GM18526 (cell line): Measurements from ENCODE around the gene BLOC1S6.

ENCODE experiments used
- POLR2A ChIP-seq: IDR thresholded peaks from 3 replicates; pipeline ENCODE4 v1.6.1; 2011; ENCODE audit not compliant: insufficient read length; ENCODE audit errors: extremely low read depth

BLOC1S6 gene

GRCh38 chr15:45616901-45617323 is 29.7 kb downstream of the BLOC1S6 start:
- TF ChIP-seq POLR2A, result no peak

GRCh38 chr15:45618813-45619212 is 31.6 kb downstream of the BLOC1S6 start:
- no peak for TF ChIP-seq POLR2A

- no peak for TF ChIP-seq POLR2A
Observed at GRCh38 chr15:45628136-45628535, 41.0 kb downstream of the BLOC1S6 start.

GRCh38 chr15:45630917-45631691 is 43.9 kb downstream of the BLOC1S6 start:
- TF ChIP-seq POLR2A, result no peak

GRCh38 chr15:45631776-45632175 is 44.6 kb downstream of the BLOC1S6 start:
- no peak for TF ChIP-seq POLR2A

- peak; percentile 71 for TF ChIP-seq POLR2A
Observed at GRCh38 chr15:45634432-45635190, 47.4 kb downstream of the BLOC1S6 start, which contains the start of gene SQOR. TSS of gene SQOR (plus strand) at chr15:45635029. CDS start at chr15:45658924, 23,895 bp downstream.

- no peak for TF ChIP-seq POLR2A
Observed at GRCh38 chr15:45635191-45635638, 48.0 kb downstream of the BLOC1S6 start.

- no peak for TF ChIP-seq POLR2A
Observed at GRCh38 chr15:45635763-45636292, 48.6 kb downstream of the BLOC1S6 start.

GRCh38 chr15:45637141-45637540 is 50.0 kb downstream of the BLOC1S6 start:
- TF ChIP-seq POLR2A, result no peak

- TF ChIP-seq POLR2A, result no peak
Observed at GRCh38 chr15:45637552-45638033, 50.4 kb downstream of the BLOC1S6 start.

GRCh38 chr15:45640616-45641015 is 53.4 kb downstream of the BLOC1S6 start:
- no peak for TF ChIP-seq POLR2A

GRCh38 chr15:45641374-45641781 is 54.2 kb downstream of the BLOC1S6 start:
- TF ChIP-seq POLR2A, result no peak

- no peak for TF ChIP-seq POLR2A
Observed at GRCh38 chr15:45641999-45642932, 55.1 kb downstream of the BLOC1S6 start.

- no peak for TF ChIP-seq POLR2A
Observed at GRCh38 chr15:45644437-45644836, 57.3 kb downstream of the BLOC1S6 start.
